Stimulated activated CD4-positive, alpha-beta T cell treated with anti-CD3 and anti-CD28 coated beads, Interleukin-4, amount 100 ng/mL, for 1 hour (primary cell): Measurements from ENCODE around the gene NFYC.

ENCODE experiments used
- DNase-seq: peaks from one replicate; pipeline ENCODE4 v3.0.0-alpha.2; 2020

The NFYC gene

GRCh38 chr1:40798366-40799281 lies 107.1 kb downstream of the NFYC start:
- DNase-seq: no peak

GRCh38 chr1:40799351-40799867 lies 107.9 kb downstream of the NFYC start:
- DNase-seq: no peak

- DNase-seq: no peak
Observed at GRCh38 chr1:40801742-40802077, 110.2 kb downstream of the NFYC start.

- DNase-seq: peak; percentile 83
Observed at GRCh38 chr1:40802078-40802741, 110.7 kb downstream of the NFYC start.

GRCh38 chr1:40802742-40803113 lies 111.2 kb downstream of the NFYC start:
- no peak for DNase-seq

- DNase-seq: no peak
Observed at GRCh38 chr1:40803447-40803846, 111.9 kb downstream of the NFYC start.

- DNase-seq: no peak
Observed at GRCh38 chr1:40803902-40804301, 112.4 kb downstream of the NFYC start.

- no peak for DNase-seq
Observed at GRCh38 chr1:40806240-40806639, 114.7 kb downstream of the NFYC start.

- no peak for DNase-seq
Observed at GRCh38 chr1:40806731-40807695, 115.5 kb downstream of the NFYC start.

GRCh38 chr1:40808002-40808401 lies 116.5 kb downstream of the NFYC start:
- DNase-seq: no peak

- DNase-seq: no peak
Observed at GRCh38 chr1:40808444-40808843, 116.9 kb downstream of the NFYC start.

- DNase-seq: no peak
Observed at GRCh38 chr1:40808909-40809308, 117.4 kb downstream of the NFYC start.

GRCh38 chr1:40810927-40811326 lies 119.4 kb downstream of the NFYC start:
- no peak for DNase-seq

GRCh38 chr1:40815420-40815819 lies 123.9 kb downstream of the NFYC start:
- no peak for DNase-seq

- no peak for DNase-seq
Observed at GRCh38 chr1:40817791-40818263, 126.3 kb downstream of the NFYC start.

GRCh38 chr1:40818264-40818961 lies 126.9 kb downstream of the NFYC start:
- DNase-seq: peak; percentile 85

- DNase-seq: no peak
Observed at GRCh38 chr1:40819101-40819500, 127.6 kb downstream of the NFYC start.

GRCh38 chr1:40820251-40820797 lies 128.8 kb downstream of the NFYC start:
- DNase-seq: no peak
